Measurements from ENCODE around the gene LRAT.
"Not testable (repeated sequence)": the region's sequence is repeated elsewhere in the genome, so short reads cannot be mapped to it uniquely, and the experiment has no call there.

GRCh38 chr4:154723601-154724000, 20.2 kb upstream of the LRAT start:
- not testable (repeated sequence) for TF ChIP-seq CTCF (IDR thresholded peaks at IDR 0.05; ENCODE audit: borderline replicate concordance, extremely low read depth, low read length, poor library complexity, severe bottlenecking); EZH2 (IDR thresholded peaks at IDR 0.05; ENCODE audit: borderline replicate concordance, low read depth, low read length, severe bottlenecking)
